Muscle of leg (tissue), 11 donors: ENCODE data around the gene DSC3. TPM values are rescaled to one million over a fixed set of nuclear protein-coding genes. Genes with fewer than 3 reads are reported as not detected.
A peak's percentile ranks its signal among the peaks of the same experiment; 100 is the strongest.
"Not testable (repeated sequence)": the region's sequence is repeated elsewhere in the genome, so short reads cannot be mapped to it uniquely, and the experiment has no call there.

Source experiments
- DNase-seq: peaks from one replicate; pipeline ENCODE4 v3.0.0; 2013
- H3K27ac ChIP-seq: one replicate; pipeline ENCODE4 v1.5.1; 2013; ENCODE audit warnings: mild to moderate bottlenecking, low read length, control low read depth
- H3K27me3 ChIP-seq: one replicate; pipeline ENCODE4 v1.6.1; 2013; ENCODE audit warnings: low read length; ENCODE audit not compliant: control insufficient read depth, insufficient read depth
- H3K36me3 ChIP-seq: one replicate; pipeline ENCODE4 v1.6.1; 2013; ENCODE audit warnings: low read length; ENCODE audit not compliant: control insufficient read depth, insufficient read depth
- H3K4me1 ChIP-seq: one replicate; pipeline ENCODE4 v1.6.1; 2013; ENCODE audit warnings: low read length; ENCODE audit not compliant: control insufficient read depth, insufficient read depth
- H3K4me3 ChIP-seq: one replicate; pipeline ENCODE4 v1.5.1; 2013; ENCODE audit warnings: low read length, control low read depth
- H3K9me3 ChIP-seq: replicated peaks from 2 replicates; pipeline ENCODE4 v1.6.1; 2013; ENCODE audit warnings: low read depth, low read length; ENCODE audit not compliant: control insufficient read depth
- WGBS: methylation state at CpG from one replicate; pipeline ENCODE4 v1.1.5; 2013; ENCODE audit warnings: missing lambda C conversion rate; ENCODE audit not compliant: insufficient coverage; 5-methylcytosine and 5-hydroxymethylcytosine counted together
- polyA plus RNA-seq, 8 donors: library from polyadenylated mRNA; unstranded; fragments of 120-200 nt; gene quantifications; one replicate each; pipeline versions ENCODE4 v1.2.1 to v1.2.3, GENCODE V29; 2013; ENCODE audit warnings: inconsistent platforms in 1 of 8, low replicate concordance in 1 of 8; ENCODE audit not compliant: insufficient read length in 8 of 8, insufficient read depth in 1 of 8
- total RNA-seq: library from RNA; stranded (reverse); fragments of 120-200 nt; gene quantifications from one replicate; pipeline ENCODE4 v1.2.4, GENCODE V29; 2013

DSC3 gene
- total and polyA plus RNA-seq, 9 donors = 0.22 to 25.4 (median 0.57) TPM

GRCh38 chr18:31044926-31045325 lies 2.4 kb upstream of the DSC3 start:
- no CpG with 5 or more reads among the region's 3 CpGs for WGBS
- Histone ChIP-seq H3K27me3 (peaks cover 41% of the 10 kb centered on the region), H3K4me1 (peaks cover 16% of the 10 kb centered on the region), H3K27ac (no peak overlapping the region), H3K9me3 (no peaks in the 10 kb centered on the region), H3K4me3 (no peak overlapping the region), H3K36me3 (no peaks in the 10 kb centered on the region)
- DNase-seq = no peak

- WGBS = 80% methylated on average over 1 of the region's 7 CpGs
- DNase-seq = no peak
- H3K27ac ChIP-seq = no peak overlapping the region
- peaks cover 16% of the 10 kb centered on the region for H3K4me1 ChIP-seq
- H3K4me3 ChIP-seq = no peak overlapping the region
- H3K9me3 ChIP-seq = no peaks in the 10 kb centered on the region
- no peaks in the 10 kb centered on the region for H3K36me3 ChIP-seq
- H3K27me3 ChIP-seq = peaks cover 41% of the 10 kb centered on the region
Measured at GRCh38 chr18:31043709-31044108, 1.2 kb upstream of the DSC3 start.

DNA sequence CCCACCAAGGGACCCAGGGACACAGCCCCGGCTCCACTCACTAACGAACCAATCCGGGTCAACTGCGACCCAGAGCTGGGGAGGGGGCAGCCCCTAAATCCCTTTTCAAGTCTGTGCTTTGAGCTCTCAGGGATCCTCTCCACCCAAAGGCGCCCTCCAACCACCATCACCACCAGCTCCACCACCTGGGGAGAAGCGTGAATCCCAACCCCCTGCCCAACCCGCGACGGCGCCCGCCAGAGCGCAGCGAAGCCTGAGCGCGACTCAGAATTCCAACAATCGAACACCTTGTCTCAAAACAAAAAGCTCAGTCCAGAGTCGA lies 497 bp downstream of the DSC3 start:
- no peaks in the 10 kb centered on the region for H3K9me3 ChIP-seq
- under 1% methylated on average over 17 of the region's 17 CpGs for WGBS
- peaks cover 41% of the 10 kb centered on the region for H3K27me3 ChIP-seq
- no peak overlapping the region for H3K27ac ChIP-seq
- no peak for DNase-seq
- no peaks in the 10 kb centered on the region for H3K36me3 ChIP-seq
- peak overlapping the region; percentile 39 for H3K4me3 ChIP-seq
- H3K4me1 ChIP-seq = peaks cover 16% of the 10 kb centered on the region

DNA sequence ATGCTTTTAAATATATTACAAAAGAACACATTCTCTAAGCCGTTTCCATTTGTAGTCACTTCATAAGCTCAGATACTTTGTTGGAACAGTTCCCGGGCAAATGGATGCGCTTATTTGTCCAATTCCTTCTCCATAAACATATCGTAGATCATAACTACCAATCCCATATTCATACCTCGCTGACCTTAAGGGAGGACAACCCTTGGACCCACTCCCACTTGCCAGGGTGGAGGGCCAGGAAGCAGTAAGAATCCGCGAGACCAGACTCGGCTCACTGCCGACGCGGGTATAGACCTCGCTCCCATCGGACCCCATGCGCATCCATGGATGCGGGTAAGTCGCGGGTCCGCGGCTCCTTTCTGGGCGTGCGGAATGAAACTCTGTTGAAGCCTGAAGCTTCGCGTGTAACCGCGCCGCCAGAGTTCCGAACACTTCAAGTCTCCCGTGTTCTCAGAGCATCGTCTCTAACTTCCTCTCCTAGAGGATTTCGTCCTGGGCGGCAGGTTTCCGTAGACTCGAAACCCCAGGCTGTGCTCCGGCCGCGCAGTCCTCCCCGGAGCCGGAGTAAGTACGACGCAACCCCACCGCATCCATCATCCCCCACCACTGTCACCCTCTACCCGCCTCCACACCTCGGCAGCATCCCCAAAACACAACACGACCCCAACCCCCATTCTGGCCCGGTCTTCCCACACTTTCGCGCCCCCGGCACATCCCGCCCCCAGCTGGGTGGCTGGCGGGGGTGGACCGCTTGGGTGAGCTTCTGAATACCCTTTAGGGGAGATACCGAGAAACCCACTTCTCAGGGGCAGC lies 1.1 kb downstream of the DSC3 start:
- no peaks in the 10 kb centered on the region for H3K9me3 ChIP-seq
- H3K27me3 ChIP-seq = peaks cover 41% of the 10 kb centered on the region
- H3K27ac ChIP-seq = peak overlapping the region; percentile 10
- peaks cover 16% of the 10 kb centered on the region for H3K4me1 ChIP-seq
- DNase-seq = peak; percentile 53
- WGBS = under 1% methylated on average over 45 of the region's 52 CpGs
- no peaks in the 10 kb centered on the region for H3K36me3 ChIP-seq
- peak overlapping the region; percentile 39 for H3K4me3 ChIP-seq

DNA sequence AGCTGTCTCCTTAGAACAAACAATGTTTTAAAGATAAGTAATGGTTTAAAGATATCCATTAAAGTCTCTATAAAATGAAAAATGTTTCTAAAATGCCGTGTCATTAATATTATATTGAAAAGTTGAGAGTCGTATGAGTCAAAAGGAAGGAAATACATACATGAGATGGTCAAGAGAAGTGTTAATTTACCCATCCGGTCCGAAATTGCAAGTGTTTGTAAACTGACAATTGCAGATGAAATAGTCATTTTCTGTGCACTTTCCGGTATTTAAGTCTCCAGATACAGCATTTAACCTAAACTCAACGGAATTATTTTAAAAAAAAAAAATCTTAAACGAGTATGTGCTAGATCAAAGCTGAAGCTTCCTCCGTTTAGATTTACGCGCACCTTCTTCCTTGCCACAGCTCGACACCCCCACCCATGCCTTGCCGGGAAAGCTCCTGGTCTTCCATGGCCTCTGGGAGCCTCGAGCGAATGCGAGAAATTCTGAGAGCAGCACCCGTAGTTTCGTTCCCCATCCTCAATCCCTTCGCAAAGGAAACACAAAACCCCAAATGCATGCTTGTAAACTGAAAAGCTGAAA lies 1.8 kb downstream of the DSC3 start:
- DNase-seq = no peak
- peaks cover 37% of the 10 kb centered on the region for H3K27me3 ChIP-seq
- peak overlapping the region; percentile 39 for H3K4me3 ChIP-seq
- no peaks in the 10 kb centered on the region for H3K36me3 ChIP-seq
- WGBS = 4% methylated on average over 13 of the region's 18 CpGs
- no peaks in the 10 kb centered on the region for H3K9me3 ChIP-seq
- H3K4me1 ChIP-seq = peaks cover 16% of the 10 kb centered on the region
- no peak overlapping the region for H3K27ac ChIP-seq

GRCh38 chr18:31039426-31039825 lies 3.1 kb downstream of the DSC3 start:
- H3K4me1 ChIP-seq = peaks cover 16% of the 10 kb centered on the region
- no peak for DNase-seq
- H3K36me3 ChIP-seq = no peaks in the 10 kb centered on the region
- peaks cover 35% of the 10 kb centered on the region for H3K27me3 ChIP-seq
- H3K27ac ChIP-seq = no peak overlapping the region
- no CpG with 5 or more reads among the region's 3 CpGs for WGBS
- H3K4me3 ChIP-seq = no peak overlapping the region
- H3K9me3 ChIP-seq = no peaks in the 10 kb centered on the region

DNA sequence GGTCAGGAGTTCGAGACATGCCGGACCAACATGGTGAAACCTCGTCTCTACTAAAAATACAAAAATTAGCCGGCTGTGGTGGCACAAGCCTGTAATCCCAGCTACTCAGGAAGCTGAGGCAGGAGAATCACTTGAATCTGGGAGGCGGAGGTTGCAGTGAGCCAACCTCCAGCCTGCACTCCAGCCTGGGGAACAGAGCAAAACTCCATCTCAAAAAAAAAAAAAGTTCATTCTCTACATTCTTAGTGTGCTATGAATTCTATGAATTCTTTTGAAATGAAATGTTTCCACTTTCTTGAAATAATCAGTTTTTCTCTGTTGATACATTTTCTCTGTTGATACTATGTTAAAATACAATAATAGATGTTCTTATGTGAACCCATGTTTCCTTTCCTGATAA lies 4.9 kb downstream of the DSC3 start:
- peaks cover 16% of the 10 kb centered on the region for H3K4me1 ChIP-seq
- not testable (repeated sequence) for H3K9me3 ChIP-seq, H3K36me3 ChIP-seq, H3K27ac ChIP-seq, DNase-seq, H3K4me3 ChIP-seq
- peaks cover 22% of the 10 kb centered on the region for H3K27me3 ChIP-seq
- 88% methylated on average over 3 of the region's 5 CpGs for WGBS

DNA sequence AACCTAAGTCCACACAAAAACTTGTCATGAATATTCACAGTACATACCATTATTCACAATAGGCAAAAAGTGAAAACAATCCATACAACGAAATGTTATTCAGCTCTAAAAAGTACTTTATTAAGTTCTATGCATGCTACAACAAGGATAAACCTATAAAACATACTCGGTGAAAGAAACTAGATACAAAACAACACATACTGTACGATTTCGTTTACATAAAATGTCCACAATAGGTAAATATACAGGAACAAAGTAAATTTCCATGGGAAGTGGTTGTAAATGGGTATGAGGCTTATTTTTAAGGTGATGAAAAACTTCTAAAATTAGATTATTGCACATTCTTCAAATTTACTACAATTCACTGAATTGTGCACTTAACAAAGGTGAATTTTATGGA lies 8.0 kb downstream of the DSC3 start:
- Histone ChIP-seq H3K27me3 (no peaks in the 10 kb centered on the region), H3K36me3 (no peaks in the 10 kb centered on the region), H3K27ac (no peak overlapping the region), H3K4me3 (no peak overlapping the region), H3K9me3 (no peaks in the 10 kb centered on the region), H3K4me1 (no peaks in the 10 kb centered on the region)
- no peak for DNase-seq
- WGBS = no CpG with 5 or more reads among the region's 4 CpGs

- WGBS = no CpG with 5 or more reads among the region's 4 CpGs
- no peaks in the 10 kb centered on the region for H3K27me3 ChIP-seq
- DNase-seq = no peak
- H3K36me3 ChIP-seq = no peaks in the 10 kb centered on the region
- H3K9me3 ChIP-seq = no peaks in the 10 kb centered on the region
- H3K4me3 ChIP-seq = no peak overlapping the region
- H3K27ac ChIP-seq = no peak overlapping the region
- no peaks in the 10 kb centered on the region for H3K4me1 ChIP-seq
Measured at GRCh38 chr18:31030574-31031278, 11.8 kb downstream of the DSC3 start.

DNA sequence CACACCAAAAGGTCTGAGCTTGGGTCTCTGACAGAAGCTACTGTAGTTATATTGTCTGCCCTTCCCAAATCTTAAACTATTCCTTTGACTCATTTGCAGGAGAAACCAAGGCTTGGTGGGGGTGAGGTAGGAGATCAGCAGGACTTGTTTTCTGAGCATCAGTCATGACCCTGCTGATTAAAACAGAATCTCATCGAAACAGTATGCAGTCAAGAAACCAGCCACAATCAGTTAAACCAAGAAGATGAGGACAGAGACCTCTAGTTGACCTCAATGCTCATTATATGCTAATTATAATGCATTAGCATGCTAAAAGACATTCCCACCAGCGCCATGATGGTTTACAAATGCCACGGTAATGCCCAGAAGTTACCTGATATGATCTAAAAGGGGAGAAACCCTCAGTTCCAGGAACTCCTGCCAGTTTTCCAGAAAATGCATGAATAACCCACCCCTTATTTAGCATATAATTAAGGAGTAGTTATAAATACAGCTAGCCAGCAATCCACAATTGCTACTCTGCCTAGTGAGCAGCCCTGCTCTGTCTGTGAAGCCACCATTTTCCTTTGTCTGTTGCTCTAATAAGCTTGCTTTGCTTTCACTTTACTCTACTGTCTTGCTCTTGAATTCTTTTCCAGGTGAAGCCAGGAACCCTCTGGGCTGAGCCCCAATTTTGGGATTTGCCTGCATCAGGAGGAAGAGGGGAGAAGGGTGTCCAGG lies 26.7 kb downstream of the DSC3 start:
- H3K27ac ChIP-seq = no peak overlapping the region
- WGBS = no CpG with 5 or more reads among the region's 3 CpGs
- DNase-seq = no peak
- no peaks in the 10 kb centered on the region for H3K9me3 ChIP-seq
- no peaks in the 10 kb centered on the region for H3K36me3 ChIP-seq
- H3K4me3 ChIP-seq = no peak overlapping the region
- H3K27me3 ChIP-seq = no peaks in the 10 kb centered on the region
- H3K4me1 ChIP-seq = no peaks in the 10 kb centered on the region
